ENCODE measurements around the gene CTNND2.

- TF ChIP-seq POLR2A (IDR thresholded peaks at IDR 0.05; ENCODE audit: low read depth, low read length) (no peak), ETV6 (conservative IDR thresholded peaks at IDR 0.05 in 1 of 2, IDR thresholded peaks at IDR 0.05 in 1 of 2; ENCODE audit: borderline replicate concordance in 1 of 2, low read depth in 1 of 2) (no peak), BHLHE40 (IDR thresholded peaks at IDR 0.05; ENCODE audit: borderline replicate concordance in 1 of 2, low read depth in 2 of 2, low read length in 1 of 2) (no peak), ZNF274 (IDR thresholded peaks at IDR 0.05; ENCODE audit: insufficient read depth, insufficient read length) (no peak), DPF2 (IDR thresholded peaks at IDR 0.05) (no peak), NR2C2 (IDR thresholded peaks at IDR 0.05; ENCODE audit: borderline replicate concordance, control insufficient read depth, insufficient read length, low read depth) (no peak), SMC3 (IDR thresholded peaks at IDR 0.05; ENCODE audit: borderline replicate concordance, low read length) (no peak), JUNB (IDR thresholded peaks at IDR 0.05) (no peak), BRCA1 (IDR thresholded peaks at IDR 0.05; ENCODE audit: low read depth, low read length) (no peak), HDAC6 (IDR thresholded peaks at IDR 0.05; ENCODE audit: unreplicated experiment) (no peak)
- TF ChIP-seq, protein P1, sequence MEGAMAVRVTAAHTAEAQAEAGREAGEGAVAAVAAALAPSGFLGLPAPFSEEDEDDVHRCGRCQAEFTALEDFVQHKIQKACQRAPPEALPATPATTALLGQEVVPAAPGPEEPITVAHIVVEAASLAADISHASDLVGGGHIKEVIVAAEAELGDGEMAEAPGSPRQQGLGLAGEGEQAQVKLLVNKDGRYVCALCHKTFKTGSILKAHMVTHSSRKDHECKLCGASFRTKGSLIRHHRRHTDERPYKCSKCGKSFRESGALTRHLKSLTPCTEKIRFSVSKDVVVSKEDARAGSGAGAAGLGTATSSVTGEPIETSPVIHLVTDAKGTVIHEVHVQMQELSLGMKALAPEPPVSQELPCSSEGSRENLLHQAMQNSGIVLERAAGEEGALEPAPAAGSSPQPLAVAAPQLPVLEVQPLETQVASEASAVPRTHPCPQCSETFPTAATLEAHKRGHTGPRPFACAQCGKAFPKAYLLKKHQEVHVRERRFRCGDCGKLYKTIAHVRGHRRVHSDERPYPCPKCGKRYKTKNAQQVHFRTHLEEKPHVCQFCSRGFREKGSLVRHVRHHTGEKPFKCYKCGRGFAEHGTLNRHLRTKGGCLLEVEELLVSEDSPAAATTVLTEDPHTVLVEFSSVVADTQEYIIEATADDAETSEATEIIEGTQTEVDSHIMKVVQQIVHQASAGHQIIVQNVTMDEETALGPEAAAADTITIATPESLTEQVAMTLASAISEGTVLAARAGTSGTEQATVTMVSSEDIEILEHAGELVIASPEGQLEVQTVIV (IDR thresholded peaks at IDR 0.05; ENCODE audit: borderline replicate concordance, partially characterized antibody): no peak
- TF ChIP-seq, protein P2, sequence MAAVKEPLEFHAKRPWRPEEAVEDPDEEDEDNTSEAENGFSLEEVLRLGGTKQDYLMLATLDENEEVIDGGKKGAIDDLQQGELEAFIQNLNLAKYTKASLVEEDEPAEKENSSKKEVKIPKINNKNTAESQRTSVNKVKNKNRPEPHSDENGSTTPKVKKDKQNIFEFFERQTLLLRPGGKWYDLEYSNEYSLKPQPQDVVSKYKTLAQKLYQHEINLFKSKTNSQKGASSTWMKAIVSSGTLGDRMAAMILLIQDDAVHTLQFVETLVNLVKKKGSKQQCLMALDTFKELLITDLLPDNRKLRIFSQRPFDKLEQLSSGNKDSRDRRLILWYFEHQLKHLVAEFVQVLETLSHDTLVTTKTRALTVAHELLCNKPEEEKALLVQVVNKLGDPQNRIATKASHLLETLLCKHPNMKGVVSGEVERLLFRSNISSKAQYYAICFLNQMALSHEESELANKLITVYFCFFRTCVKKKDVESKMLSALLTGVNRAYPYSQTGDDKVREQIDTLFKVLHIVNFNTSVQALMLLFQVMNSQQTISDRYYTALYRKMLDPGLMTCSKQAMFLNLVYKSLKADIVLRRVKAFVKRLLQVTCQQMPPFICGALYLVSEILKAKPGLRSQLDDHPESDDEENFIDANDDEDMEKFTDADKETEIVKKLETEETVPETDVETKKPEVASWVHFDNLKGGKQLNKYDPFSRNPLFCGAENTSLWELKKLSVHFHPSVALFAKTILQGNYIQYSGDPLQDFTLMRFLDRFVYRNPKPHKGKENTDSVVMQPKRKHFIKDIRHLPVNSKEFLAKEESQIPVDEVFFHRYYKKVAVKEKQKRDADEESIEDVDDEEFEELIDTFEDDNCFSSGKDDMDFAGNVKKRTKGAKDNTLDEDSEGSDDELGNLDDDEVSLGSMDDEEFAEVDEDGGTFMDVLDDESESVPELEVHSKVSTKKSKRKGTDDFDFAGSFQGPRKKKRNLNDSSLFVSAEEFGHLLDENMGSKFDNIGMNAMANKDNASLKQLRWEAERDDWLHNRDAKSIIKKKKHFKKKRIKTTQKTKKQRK (IDR thresholded peaks at IDR 0.05; ENCODE audit: low read depth, low read length): no peak
These were observed 380.1 kb downstream of the CTNND2 start for GRCh38 chr5:11524188-11524587.

Measured in GM12878 (cell line).